ENCODE measurements around the gene PAK2. TPM values are rescaled to one million over a fixed set of nuclear protein-coding genes. Genes with fewer than 3 reads are reported as not detected.

PAK2 gene
- total RNA-seq, 2 experiments from 2014 or later = 24.5 to 95.6 TPM

GRCh38 chr3:196694202-196694638, 45.4 kb upstream of the PAK2 start:
- H3K4me3 ChIP-seq (ENCODE audit: low read depth, low read length, poor library complexity, severe bottlenecking) = no peak overlapping the region
- H3K36me3 ChIP-seq (ENCODE audit: insufficient read depth, low read length) = no peaks in the 10 kb centered on the region
- intact Hi-C loops (cut with micrococcal nuclease; ENCODE audit: unreplicated experiment) = no loop called here
- H4K20me1 ChIP-seq (ENCODE audit: insufficient read depth, low read length) = no peaks in the 10 kb centered on the region
- no TSS peak for BruUV-seq (replicated peaks)
- POLR2A ChIA-PET = interaction anchor here (1.2 kb wide), 1 partner anchor 85 kb away, joined by 3 read pairs; no protein-coding TSS in a partner anchor
- H3K4me1 ChIP-seq (ENCODE audit: insufficient read depth, low read length, poor library complexity, severe bottlenecking) = no peaks in the 10 kb centered on the region
- no peak for TF ChIP-seq EZH2phosphoT487 (IDR thresholded peaks at IDR 0.05; ENCODE audit: borderline replicate concordance, low read depth, low read length)
- TF ChIP-seq, protein P1, sequence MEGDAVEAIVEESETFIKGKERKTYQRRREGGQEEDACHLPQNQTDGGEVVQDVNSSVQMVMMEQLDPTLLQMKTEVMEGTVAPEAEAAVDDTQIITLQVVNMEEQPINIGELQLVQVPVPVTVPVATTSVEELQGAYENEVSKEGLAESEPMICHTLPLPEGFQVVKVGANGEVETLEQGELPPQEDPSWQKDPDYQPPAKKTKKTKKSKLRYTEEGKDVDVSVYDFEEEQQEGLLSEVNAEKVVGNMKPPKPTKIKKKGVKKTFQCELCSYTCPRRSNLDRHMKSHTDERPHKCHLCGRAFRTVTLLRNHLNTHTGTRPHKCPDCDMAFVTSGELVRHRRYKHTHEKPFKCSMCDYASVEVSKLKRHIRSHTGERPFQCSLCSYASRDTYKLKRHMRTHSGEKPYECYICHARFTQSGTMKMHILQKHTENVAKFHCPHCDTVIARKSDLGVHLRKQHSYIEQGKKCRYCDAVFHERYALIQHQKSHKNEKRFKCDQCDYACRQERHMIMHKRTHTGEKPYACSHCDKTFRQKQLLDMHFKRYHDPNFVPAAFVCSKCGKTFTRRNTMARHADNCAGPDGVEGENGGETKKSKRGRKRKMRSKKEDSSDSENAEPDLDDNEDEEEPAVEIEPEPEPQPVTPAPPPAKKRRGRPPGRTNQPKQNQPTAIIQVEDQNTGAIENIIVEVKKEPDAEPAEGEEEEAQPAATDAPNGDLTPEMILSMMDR (conservative IDR thresholded peaks at IDR 0.05; ENCODE audit: low read length) = peak; percentile 43; the same call in 1 of the 2 replicates
- DNase-seq (ENCODE audit: low spot score) = peak; percentile 39
- H3K9me2 ChIP-seq (ENCODE audit: insufficient read depth, low read length) = no peaks in the 10 kb centered on the region
- CTCF ChIA-PET (ENCODE audit: unreplicated experiment) = no interaction called here
- no peaks in the 10 kb centered on the region for H3K9me3 ChIP-seq (ENCODE audit: low read length)
- H3K79me2 ChIP-seq (ENCODE audit: insufficient read depth, low read depth, low read length) = no peaks in the 10 kb centered on the region
- peak overlapping the region; percentile 47; the same call in 1 of the 2 replicates for H2AFZ ChIP-seq (ENCODE audit: low read length)
- no peak overlapping the region for H3K27ac ChIP-seq (ENCODE audit: low read depth, low read length, poor library complexity, severe bottlenecking)
- H3K4me2 ChIP-seq (ENCODE audit: low read length) = no peak overlapping the region

DNA sequence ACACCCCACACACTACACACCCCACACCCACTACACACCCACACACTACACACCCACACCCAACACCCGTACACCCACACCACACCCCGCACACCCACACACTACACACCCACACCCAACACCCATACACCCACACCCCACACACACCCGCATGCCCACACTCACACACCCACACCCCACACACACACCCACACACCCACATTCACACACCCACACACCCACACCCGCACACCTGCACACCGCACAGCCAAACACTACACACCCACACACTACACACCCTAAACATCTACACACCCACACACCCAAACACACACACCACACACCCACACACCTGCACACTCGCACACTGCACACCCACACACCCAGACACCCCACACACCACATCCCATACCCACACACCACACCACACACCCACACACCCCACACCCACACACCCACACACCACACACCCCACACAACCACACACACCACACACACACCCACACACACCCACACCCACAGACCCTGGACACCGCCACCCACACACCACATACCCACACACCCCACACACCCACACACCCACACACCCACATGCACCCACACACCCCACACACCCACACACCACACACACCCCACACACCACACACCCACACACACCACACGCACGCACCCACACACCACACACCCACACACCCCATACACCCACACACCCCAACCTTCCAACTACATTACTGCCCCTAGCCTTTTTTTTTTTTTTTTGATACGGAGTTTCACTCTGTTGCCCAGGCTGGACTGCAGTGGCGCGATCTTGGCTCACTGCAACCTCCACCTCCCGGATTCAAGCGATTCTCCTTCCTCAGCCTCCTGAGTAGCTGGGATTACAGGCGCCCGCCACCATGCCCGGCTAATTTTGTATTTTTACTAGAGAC, 44.5 kb upstream of the PAK2 start:
- POLR2A ChIA-PET = interaction anchor here (0.6 kb wide), 1 partner anchor 1152 kb away, joined by 4 read pairs; no protein-coding TSS in a partner anchor

More for the DNA sequence above, 44.5 kb upstream of the PAK2 start:
- no peak for DNase-seq (ENCODE audit: low spot score)
- Histone ChIP-seq H2AFZ (ENCODE audit: low read length) (no peak overlapping the region), H3K79me2 (ENCODE audit: insufficient read depth, low read depth, low read length) (no peaks in the 10 kb centered on the region), H4K20me1 (ENCODE audit: insufficient read depth, low read length) (no peaks in the 10 kb centered on the region), H3K36me3 (ENCODE audit: insufficient read depth, low read length) (no peaks in the 10 kb centered on the region), H3K9me2 (ENCODE audit: insufficient read depth, low read length) (no peaks in the 10 kb centered on the region), H3K27ac (ENCODE audit: low read depth, low read length, poor library complexity, severe bottlenecking) (no peak overlapping the region), H3K4me3 (ENCODE audit: low read depth, low read length, poor library complexity, severe bottlenecking) (no peak overlapping the region), H3K4me2 (ENCODE audit: low read length) (no peak overlapping the region), H3K9me3 (ENCODE audit: low read length) (no peaks in the 10 kb centered on the region), H3K4me1 (ENCODE audit: insufficient read depth, low read length, poor library complexity, severe bottlenecking) (no peaks in the 10 kb centered on the region)
- intact Hi-C loops (cut with micrococcal nuclease; ENCODE audit: unreplicated experiment) = no loop called here
- CTCF ChIA-PET (ENCODE audit: unreplicated experiment) = no interaction called here
- TF ChIP-seq, protein P1 (conservative IDR thresholded peaks at IDR 0.05; ENCODE audit: low read length) = no peak
- TF ChIP-seq EZH2phosphoT487 (IDR thresholded peaks at IDR 0.05; ENCODE audit: borderline replicate concordance, low read depth, low read length) = no peak
- no TSS peak for BruUV-seq (replicated peaks)
